Superior temporal gyrus (tissue), 1 donor: ENCODE measurements around the gene NSUN4.
"Not testable (repeated sequence)": the region's sequence is repeated elsewhere in the genome, so short reads cannot be mapped to it uniquely, and the experiment has no call there.

ENCODE experiments used
- DNase-seq: peaks from one replicate; pipeline ENCODE4 v3.0.0-alpha.2; 2016; ENCODE audit errors: extremely low spot score

NSUN4 gene

GRCh38 chr1:46340404-46341221, at the start of gene NSUN4:
TSS of gene NSUN4 (plus strand) at chr1:46340807. CDS start at chr1:46340827, 20 bp downstream.
- peak; percentile 95 for DNase-seq

- DNase-seq: no peak
These were observed 45.3 kb upstream of the NSUN4 start for GRCh38 chr1:46295306-46295705.

GRCh38 chr1:46298387-46298786, 42.2 kb upstream of the NSUN4 start:
- DNase-seq: no peak

- no peak for DNase-seq
These were observed 39.8 kb upstream of the NSUN4 start for GRCh38 chr1:46300673-46301405.

GRCh38 chr1:46301406-46301807, 39.2 kb upstream of the NSUN4 start:
- no peak for DNase-seq

GRCh38 chr1:46301808-46302640, 38.6 kb upstream of the NSUN4 start:
- peak; percentile 16 for DNase-seq

GRCh38 chr1:46302641-46303037, 38.0 kb upstream of the NSUN4 start:
- DNase-seq: no peak

- peak; percentile 99 for DNase-seq
These were observed 37.4 kb upstream of the NSUN4 start, which contains the start of the genes LRRC41 and UQCRH for GRCh38 chr1:46303038-46303871. TSS of gene LRRC41 (minus strand) at chr1:46303616. CDS start at chr1:46303322, 294 bp downstream. TSS of gene UQCRH (plus strand) at chr1:46303698. CDS start at chr1:46303767, 69 bp downstream.

GRCh38 chr1:46303872-46304326, 36.7 kb upstream of the NSUN4 start:
- DNase-seq: no peak

GRCh38 chr1:46306159-46306530, 34.5 kb upstream of the NSUN4 start:
- no peak for DNase-seq

GRCh38 chr1:46309401-46310159, 31.0 kb upstream of the NSUN4 start:
- no peak for DNase-seq

GRCh38 chr1:46310321-46310720, 30.3 kb upstream of the NSUN4 start:
- no peak for DNase-seq

- no peak for DNase-seq
These were observed 24.8 kb upstream of the NSUN4 start for GRCh38 chr1:46315669-46316403.

GRCh38 chr1:46317323-46317722, 23.3 kb upstream of the NSUN4 start:
- no peak for DNase-seq

GRCh38 chr1:46319301-46319700, 21.3 kb upstream of the NSUN4 start:
- not testable (repeated sequence) for DNase-seq

GRCh38 chr1:46319960-46320914, 20.4 kb upstream of the NSUN4 start:
- not testable (repeated sequence) for DNase-seq

GRCh38 chr1:46322191-46322590, 18.4 kb upstream of the NSUN4 start:
- not testable (repeated sequence) for DNase-seq
